Measurements from ENCODE around the gene ZNF451. TPM values are rescaled to one million over a fixed set of nuclear protein-coding genes. Genes with fewer than 3 reads are reported as not detected.

The ZNF451 gene
- polyA plus RNA-seq, 1 donor from 2014 or later: 60.2 TPM

DNA sequence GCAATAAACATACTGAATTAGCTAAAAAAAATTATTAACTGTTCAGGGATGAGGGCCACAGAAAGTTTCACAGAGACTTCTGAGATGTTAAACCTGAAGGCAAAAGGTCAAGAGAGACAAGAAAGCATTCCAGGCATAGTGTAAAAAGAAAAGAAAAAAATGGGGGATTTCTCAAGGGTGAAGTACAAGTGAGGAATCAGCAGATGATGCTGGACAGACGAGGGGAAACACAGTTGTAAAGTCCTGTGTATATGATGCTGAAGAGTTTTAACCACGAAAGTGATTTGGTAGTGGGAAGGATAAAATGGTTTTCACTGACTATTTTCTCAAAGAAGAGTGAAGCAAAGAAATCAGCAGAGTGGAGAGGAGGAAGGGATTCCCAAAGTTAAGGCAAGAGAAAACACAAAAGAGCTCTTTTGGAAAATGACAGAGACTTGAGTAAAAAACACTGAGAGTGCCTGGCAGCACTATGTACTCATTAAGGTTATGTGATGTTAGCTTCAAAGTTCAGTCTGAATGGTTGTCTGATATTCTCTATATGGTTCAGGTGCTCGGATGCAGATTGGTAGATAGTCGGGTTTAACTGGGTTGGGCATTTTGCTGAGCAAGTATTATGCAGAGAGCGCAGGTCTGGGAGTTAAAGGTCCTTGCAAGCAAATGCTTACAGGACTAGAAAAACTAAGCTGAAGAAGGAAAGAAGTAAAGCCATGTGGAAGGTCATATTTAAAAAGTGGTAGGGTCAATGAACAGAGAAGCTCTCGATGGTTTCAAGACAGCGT, 115.8 kb downstream of the ZNF451 start:
- Histone ChIP-seq H3K9me2 (ENCODE audit: insufficient read depth, low read length) (no peaks in the 10 kb centered on the region), H3K9ac (ENCODE audit: low read length) (no peak overlapping the region), H3F3A (ENCODE audit: insufficient read depth, low read length, poor library complexity, severe bottlenecking) (no peaks in the 10 kb centered on the region), H3K4me2 (ENCODE audit: low read length) (no peak overlapping the region), H2AFZ (ENCODE audit: low read depth, low read length) (no peak overlapping the region), H3K36me3 (ENCODE audit: insufficient read depth, low read length) (no peaks in the 10 kb centered on the region), H4K20me1 (ENCODE audit: insufficient read depth) (no peaks in the 10 kb centered on the region), H3K79me2 (replicated peaks; ENCODE audit: insufficient read depth, low read length) (no peaks in the 10 kb centered on the region), H3K27me3 (ENCODE audit: insufficient read depth, low read depth, low read length) (no peaks in the 10 kb centered on the region), H3K9me3 (ENCODE audit: low read length) (no peaks in the 10 kb centered on the region), H3K4me3 (ENCODE audit: low read length) (no peak overlapping the region), H3K27ac (ENCODE audit: low read length) (no peak overlapping the region)
- TF ChIP-seq, protein P1, sequence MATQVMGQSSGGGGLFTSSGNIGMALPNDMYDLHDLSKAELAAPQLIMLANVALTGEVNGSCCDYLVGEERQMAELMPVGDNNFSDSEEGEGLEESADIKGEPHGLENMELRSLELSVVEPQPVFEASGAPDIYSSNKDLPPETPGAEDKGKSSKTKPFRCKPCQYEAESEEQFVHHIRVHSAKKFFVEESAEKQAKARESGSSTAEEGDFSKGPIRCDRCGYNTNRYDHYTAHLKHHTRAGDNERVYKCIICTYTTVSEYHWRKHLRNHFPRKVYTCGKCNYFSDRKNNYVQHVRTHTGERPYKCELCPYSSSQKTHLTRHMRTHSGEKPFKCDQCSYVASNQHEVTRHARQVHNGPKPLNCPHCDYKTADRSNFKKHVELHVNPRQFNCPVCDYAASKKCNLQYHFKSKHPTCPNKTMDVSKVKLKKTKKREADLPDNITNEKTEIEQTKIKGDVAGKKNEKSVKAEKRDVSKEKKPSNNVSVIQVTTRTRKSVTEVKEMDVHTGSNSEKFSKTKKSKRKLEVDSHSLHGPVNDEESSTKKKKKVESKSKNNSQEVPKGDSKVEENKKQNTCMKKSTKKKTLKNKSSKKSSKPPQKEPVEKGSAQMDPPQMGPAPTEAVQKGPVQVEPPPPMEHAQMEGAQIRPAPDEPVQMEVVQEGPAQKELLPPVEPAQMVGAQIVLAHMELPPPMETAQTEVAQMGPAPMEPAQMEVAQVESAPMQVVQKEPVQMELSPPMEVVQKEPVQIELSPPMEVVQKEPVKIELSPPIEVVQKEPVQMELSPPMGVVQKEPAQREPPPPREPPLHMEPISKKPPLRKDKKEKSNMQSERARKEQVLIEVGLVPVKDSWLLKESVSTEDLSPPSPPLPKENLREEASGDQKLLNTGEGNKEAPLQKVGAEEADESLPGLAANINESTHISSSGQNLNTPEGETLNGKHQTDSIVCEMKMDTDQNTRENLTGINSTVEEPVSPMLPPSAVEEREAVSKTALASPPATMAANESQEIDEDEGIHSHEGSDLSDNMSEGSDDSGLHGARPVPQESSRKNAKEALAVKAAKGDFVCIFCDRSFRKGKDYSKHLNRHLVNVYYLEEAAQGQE (IDR thresholded peaks at IDR 0.05; ENCODE audit: borderline replicate concordance): no peak
- TF ChIP-seq, protein P2, sequence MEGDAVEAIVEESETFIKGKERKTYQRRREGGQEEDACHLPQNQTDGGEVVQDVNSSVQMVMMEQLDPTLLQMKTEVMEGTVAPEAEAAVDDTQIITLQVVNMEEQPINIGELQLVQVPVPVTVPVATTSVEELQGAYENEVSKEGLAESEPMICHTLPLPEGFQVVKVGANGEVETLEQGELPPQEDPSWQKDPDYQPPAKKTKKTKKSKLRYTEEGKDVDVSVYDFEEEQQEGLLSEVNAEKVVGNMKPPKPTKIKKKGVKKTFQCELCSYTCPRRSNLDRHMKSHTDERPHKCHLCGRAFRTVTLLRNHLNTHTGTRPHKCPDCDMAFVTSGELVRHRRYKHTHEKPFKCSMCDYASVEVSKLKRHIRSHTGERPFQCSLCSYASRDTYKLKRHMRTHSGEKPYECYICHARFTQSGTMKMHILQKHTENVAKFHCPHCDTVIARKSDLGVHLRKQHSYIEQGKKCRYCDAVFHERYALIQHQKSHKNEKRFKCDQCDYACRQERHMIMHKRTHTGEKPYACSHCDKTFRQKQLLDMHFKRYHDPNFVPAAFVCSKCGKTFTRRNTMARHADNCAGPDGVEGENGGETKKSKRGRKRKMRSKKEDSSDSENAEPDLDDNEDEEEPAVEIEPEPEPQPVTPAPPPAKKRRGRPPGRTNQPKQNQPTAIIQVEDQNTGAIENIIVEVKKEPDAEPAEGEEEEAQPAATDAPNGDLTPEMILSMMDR (IDR thresholded peaks at IDR 0.05; ENCODE audit: poor library complexity, severe bottlenecking): no peak
- no peak for TF ChIP-seq MXI1 (conservative IDR thresholded peaks at IDR 0.05; ENCODE audit: poor library complexity, severe bottlenecking)

DNA sequence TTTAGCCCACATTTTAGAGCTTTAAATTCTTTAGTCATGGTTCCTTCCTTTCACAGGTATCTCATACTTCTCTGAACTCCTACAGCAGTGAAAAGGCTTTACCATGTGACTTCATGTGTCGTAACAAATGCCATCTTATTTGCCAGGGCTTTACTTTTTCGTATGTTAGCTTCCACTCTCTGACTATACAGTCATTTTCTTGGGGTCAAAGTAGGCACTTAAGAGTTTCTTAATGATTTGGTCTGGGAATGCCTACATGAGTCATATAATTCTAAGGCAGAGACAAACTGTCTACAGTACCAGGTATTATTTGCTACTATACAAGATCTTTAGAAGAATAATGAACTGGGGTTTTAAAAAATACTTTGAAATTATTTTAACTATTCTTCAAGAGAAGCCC, 117.2 kb downstream of the ZNF451 start:
- Histone ChIP-seq H3K9me3 (ENCODE audit: low read length) (no peaks in the 10 kb centered on the region), H3K27ac (ENCODE audit: low read length) (no peak overlapping the region), H3K79me2 (replicated peaks; ENCODE audit: insufficient read depth, low read length) (no peaks in the 10 kb centered on the region), H3K9ac (ENCODE audit: low read length) (no peak overlapping the region), H3K4me3 (ENCODE audit: low read length) (no peak overlapping the region), H3K27me3 (ENCODE audit: insufficient read depth, low read depth, low read length) (no peaks in the 10 kb centered on the region), H3K9me2 (ENCODE audit: insufficient read depth, low read length) (no peaks in the 10 kb centered on the region), H3F3A (ENCODE audit: insufficient read depth, low read length, poor library complexity, severe bottlenecking) (no peaks in the 10 kb centered on the region), H3K4me2 (ENCODE audit: low read length) (no peak overlapping the region), H4K20me1 (ENCODE audit: insufficient read depth) (no peaks in the 10 kb centered on the region), H2AFZ (ENCODE audit: low read depth, low read length) (no peak overlapping the region), H3K36me3 (ENCODE audit: insufficient read depth, low read length) (no peaks in the 10 kb centered on the region)
- TF ChIP-seq EZH2 (IDR thresholded peaks at IDR 0.05; ENCODE audit: borderline replicate concordance, insufficient read depth, low read length, poor library complexity, severe bottlenecking) (no peak), TAF1 (IDR thresholded peaks at IDR 0.05; ENCODE audit: low read depth) (no peak)
- TF ChIP-seq, protein P1 (IDR thresholded peaks at IDR 0.05; ENCODE audit: borderline replicate concordance): no peak

Data from neural cell (in vitro differentiated cells).